T-helper 2 cell treated with Interferon-gamma antibody and Interleukin-4, amounts not matched to agents 5 μg/mL and 100 μg/mL, for 36 hours (primary cell): Measurements from ENCODE around the gene SH3PXD2A.

Source experiments
- DNase-seq: peaks from one replicate; pipeline ENCODE4 v3.0.0; 2021; ENCODE audit warnings: low spot score
- H3K27ac Mint-ChIP-seq: one replicate; pipeline ENCODE4 v1.8.0; 2021; ENCODE audit warnings: mild to moderate bottlenecking, mixed read lengths
- H3K27me3 Mint-ChIP-seq: one replicate; pipeline ENCODE4 v1.8.0; 2021; ENCODE audit warnings: low read depth, mixed read lengths
- H3K36me3 Mint-ChIP-seq: one replicate; pipeline ENCODE4 v1.8.0; 2021; ENCODE audit warnings: low read depth, mixed read lengths
- H3K4me1 Mint-ChIP-seq: one replicate; pipeline ENCODE4 v1.8.0; 2021; ENCODE audit warnings: low read depth, mixed read lengths
- H3K4me3 Mint-ChIP-seq: one replicate; pipeline ENCODE4 v1.8.0; 2022; ENCODE audit warnings: mild to moderate bottlenecking, moderate library complexity, mixed read lengths
- H3K9me3 Mint-ChIP-seq: one replicate; pipeline ENCODE4 v1.8.0; 2021; ENCODE audit warnings: mixed read lengths

SH3PXD2A gene

DNA sequence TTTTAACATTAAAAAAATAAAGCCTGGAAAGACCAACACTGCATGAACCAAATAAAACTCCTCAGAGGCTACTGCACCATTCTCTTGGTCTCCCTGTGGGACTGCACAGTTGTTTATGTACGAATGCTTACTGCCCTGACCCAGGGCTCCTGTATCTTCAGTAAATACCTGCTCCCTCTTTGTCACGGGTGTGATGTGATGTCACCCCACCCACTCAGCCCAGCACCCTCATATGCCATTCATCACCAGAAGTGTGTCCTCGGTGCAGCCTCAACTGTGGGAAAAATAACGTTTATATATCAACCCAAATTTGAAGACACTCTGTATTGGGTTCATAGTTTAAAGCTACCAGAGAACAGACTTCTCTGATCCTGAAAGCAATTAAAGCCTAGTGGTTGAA, 14.0 kb upstream of the SH3PXD2A start:
- DNase-seq = no peak
- no peak overlapping the region for H3K4me3 Mint-ChIP-seq
- H3K9me3 Mint-ChIP-seq = peaks cover 13% of the 10 kb centered on the region
- no peak overlapping the region for H3K27ac Mint-ChIP-seq
- H3K36me3 Mint-ChIP-seq = no peaks in the 10 kb centered on the region
- peaks cover 4% of the 10 kb centered on the region for H3K27me3 Mint-ChIP-seq
- no peaks in the 10 kb centered on the region for H3K4me1 Mint-ChIP-seq

GRCh38 chr10:103868200-103868599, 12.8 kb upstream of the SH3PXD2A start:
- no peak for DNase-seq
- Mint-ChIP-seq H3K36me3 (no peaks in the 10 kb centered on the region), H3K4me1 (no peaks in the 10 kb centered on the region), H3K9me3 (peaks cover 13% of the 10 kb centered on the region), H3K27me3 (peaks cover 7% of the 10 kb centered on the region), H3K4me3 (no peak overlapping the region), H3K27ac (no peak overlapping the region)

- peaks cover 13% of the 10 kb centered on the region for H3K9me3 Mint-ChIP-seq
Observed at GRCh38 chr10:103861505-103861904, 6.1 kb upstream of the SH3PXD2A start.

DNA sequence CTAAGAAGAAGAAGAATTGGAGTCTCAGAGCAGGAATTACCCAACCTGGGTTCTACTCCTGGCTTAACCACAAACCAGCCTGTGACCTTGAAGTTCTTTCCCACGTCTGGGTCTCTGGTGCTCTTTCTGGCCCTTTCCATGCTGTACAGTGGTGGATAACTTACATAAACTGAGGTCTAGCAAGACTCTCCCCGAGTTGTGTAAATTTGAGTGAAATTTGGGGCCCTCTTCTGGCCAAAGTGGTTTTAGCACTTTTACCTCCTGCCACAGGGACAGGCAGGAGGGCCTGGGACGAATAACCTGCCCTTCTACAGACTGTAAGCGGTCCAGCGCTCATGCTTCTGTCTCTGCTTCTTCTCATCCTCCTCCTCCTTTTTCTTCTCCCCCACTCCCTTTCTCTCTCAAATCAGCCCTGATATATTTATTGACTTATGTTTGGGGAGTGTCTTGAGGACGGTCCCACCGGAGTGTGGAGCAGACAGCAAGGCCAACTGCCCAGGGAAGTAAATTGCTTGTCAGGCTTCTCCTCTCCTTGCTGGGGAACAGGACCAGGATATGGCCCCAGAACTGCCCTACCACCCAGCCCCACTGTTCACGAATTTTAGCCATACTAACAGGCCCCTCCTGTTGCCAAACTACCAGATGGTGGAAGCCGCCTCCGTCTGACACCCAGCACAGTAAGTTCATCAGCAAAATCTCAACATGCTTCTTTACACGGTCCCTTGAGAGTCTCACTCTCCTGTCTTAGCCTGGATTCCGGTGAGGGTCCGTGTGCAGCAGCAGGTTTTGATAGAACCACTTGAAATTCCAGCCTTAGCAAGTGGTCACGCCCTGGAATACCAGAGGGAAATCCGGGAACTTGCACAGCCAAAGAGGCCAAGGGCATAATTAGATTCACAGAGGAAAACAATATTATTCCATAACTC, 4.0 kb upstream of the SH3PXD2A start:
- no peaks in the 10 kb centered on the region for H3K36me3 Mint-ChIP-seq

More at GRCh38 chr10:103861505-103861904, 6.1 kb upstream of the SH3PXD2A start:
- DNase-seq = no peak
- Mint-ChIP-seq H3K4me1 (no peaks in the 10 kb centered on the region), H3K27me3 (peaks cover 38% of the 10 kb centered on the region), H3K27ac (no peak overlapping the region), H3K4me3 (no peak overlapping the region), H3K36me3 (no peaks in the 10 kb centered on the region)

GRCh38 chr10:103858360-103858759, 3.0 kb upstream of the SH3PXD2A start:
- no peaks in the 10 kb centered on the region for H3K36me3 Mint-ChIP-seq
- H3K9me3 Mint-ChIP-seq = no peaks in the 10 kb centered on the region
- DNase-seq = no peak
- no peak overlapping the region for H3K4me3 Mint-ChIP-seq
- H3K27ac Mint-ChIP-seq = no peak overlapping the region
- peaks cover 9% of the 10 kb centered on the region for H3K4me1 Mint-ChIP-seq
- H3K27me3 Mint-ChIP-seq = peaks cover 53% of the 10 kb centered on the region

More for the DNA sequence above, 4.0 kb upstream of the SH3PXD2A start:
- H3K4me3 Mint-ChIP-seq = no peak overlapping the region
- peaks cover 46% of the 10 kb centered on the region for H3K27me3 Mint-ChIP-seq
- H3K27ac Mint-ChIP-seq = no peak overlapping the region
- H3K4me1 Mint-ChIP-seq = peaks cover 5% of the 10 kb centered on the region
- peak; percentile 27 for DNase-seq
- H3K9me3 Mint-ChIP-seq = no peaks in the 10 kb centered on the region

GRCh38 chr10:103856797-103857170, 1.4 kb upstream of the SH3PXD2A start:
- H3K27ac Mint-ChIP-seq = no peak overlapping the region
- peaks cover 9% of the 10 kb centered on the region for H3K4me1 Mint-ChIP-seq
- no peaks in the 10 kb centered on the region for H3K9me3 Mint-ChIP-seq
- DNase-seq = no peak
- peaks cover 66% of the 10 kb centered on the region for H3K27me3 Mint-ChIP-seq
- no peaks in the 10 kb centered on the region for H3K36me3 Mint-ChIP-seq
- no peak overlapping the region for H3K4me3 Mint-ChIP-seq

- Mint-ChIP-seq H3K27me3 (peaks cover 69% of the 10 kb centered on the region), H3K9me3 (no peaks in the 10 kb centered on the region), H3K27ac (no peak overlapping the region)
Observed at GRCh38 chr10:103855852-103856796, 748 bp upstream of the SH3PXD2A start.

DNA sequence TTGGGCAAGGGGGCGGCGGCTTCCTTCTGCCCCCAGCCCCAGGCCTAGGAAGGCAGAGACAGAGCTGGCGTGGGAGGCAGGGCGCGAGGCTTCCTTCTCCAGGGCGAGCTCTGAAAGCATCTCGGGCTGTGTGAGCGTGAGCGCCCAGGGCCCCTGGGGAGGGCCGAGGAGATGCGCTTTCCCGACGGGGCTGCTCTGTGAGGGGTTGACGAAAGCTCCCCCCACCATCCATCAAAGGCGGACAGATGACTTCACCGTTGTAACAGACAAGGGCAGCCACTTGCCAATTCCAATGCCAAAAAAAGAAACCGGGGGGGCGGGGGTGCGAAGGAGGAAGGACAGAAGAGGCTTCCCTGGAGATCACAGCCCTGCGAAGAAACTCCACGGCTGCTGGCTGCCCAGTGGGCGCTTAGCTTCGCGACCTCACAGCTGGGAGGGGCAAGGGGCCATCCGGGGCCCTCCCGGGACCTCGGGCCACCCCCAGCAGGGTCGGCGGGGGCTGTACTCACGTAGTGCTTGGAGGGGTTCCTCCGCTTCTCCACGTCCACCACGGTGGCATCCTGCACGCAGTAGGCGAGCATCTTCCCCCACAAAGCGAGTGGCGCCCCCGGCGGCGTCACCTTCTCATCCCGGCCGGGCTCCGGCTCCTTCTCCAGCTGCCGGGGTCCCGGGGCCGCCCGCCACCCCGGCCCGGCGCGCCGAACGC, 537 bp downstream of the SH3PXD2A start:
- Mint-ChIP-seq H3K9me3 (no peaks in the 10 kb centered on the region), H3K27me3 (peaks cover 77% of the 10 kb centered on the region), H3K4me1 (peaks cover 9% of the 10 kb centered on the region), H3K27ac (no peak overlapping the region), H3K4me3 (peak overlapping the region; percentile 83), H3K36me3 (no peaks in the 10 kb centered on the region)
- no peak for DNase-seq

More at GRCh38 chr10:103855852-103856796, 748 bp upstream of the SH3PXD2A start:
- H3K36me3 Mint-ChIP-seq = no peaks in the 10 kb centered on the region
- DNase-seq = no peak
- peaks cover 9% of the 10 kb centered on the region for H3K4me1 Mint-ChIP-seq
- H3K4me3 Mint-ChIP-seq = peak overlapping the region; percentile 47

- Mint-ChIP-seq H3K27me3 (peaks cover 80% of the 10 kb centered on the region), H3K27ac (no peak overlapping the region), H3K4me3 (peak overlapping the region; percentile 83), H3K4me1 (peaks cover 9% of the 10 kb centered on the region), H3K36me3 (no peaks in the 10 kb centered on the region), H3K9me3 (no peaks in the 10 kb centered on the region)
- no peak for DNase-seq
Observed at GRCh38 chr10:103854265-103854685, 1.1 kb downstream of the SH3PXD2A start.

DNA sequence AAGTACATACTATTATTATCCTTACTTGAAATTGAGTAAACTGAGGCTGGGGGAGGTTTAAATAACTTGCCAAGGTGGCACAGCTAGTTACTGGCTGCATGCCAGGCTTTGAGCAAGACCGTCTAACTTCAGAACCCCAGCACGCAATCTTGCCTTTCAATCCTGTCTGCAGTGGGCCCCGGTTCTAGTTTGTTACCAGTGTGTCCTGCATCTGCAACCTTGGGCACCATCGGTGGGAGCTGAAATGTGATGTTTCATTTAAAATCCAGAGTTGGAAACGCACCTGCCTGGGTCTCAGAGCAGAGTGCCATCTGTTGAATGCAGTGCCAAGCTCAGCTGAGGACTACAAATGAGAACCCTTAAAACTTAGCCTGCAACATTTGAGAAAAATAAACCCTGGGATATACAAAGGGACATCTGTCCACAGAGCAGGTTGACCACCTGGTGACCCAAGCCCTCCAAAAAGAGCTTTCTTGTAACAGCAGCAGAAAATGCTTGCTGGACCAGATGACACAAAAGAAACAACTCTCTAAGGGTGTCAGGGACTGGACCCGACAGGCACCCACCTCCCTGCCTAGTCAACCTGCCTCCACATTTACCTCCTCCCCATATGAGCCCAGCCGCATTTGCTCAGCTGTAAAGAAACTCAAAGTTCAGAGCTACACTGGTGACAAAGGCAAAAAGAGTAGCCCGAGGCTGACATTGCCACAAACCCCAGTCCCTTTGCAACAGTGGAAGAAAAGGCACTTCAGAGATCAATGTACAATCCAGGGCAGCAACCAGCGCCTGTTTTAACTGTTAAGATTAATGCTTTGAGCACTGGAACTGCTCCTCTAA, 1.7 kb downstream of the SH3PXD2A start:
- Mint-ChIP-seq H3K4me1 (peaks cover 10% of the 10 kb centered on the region), H3K27ac (no peak overlapping the region), H3K9me3 (no peaks in the 10 kb centered on the region), H3K36me3 (no peaks in the 10 kb centered on the region), H3K27me3 (peaks cover 75% of the 10 kb centered on the region), H3K4me3 (peak overlapping the region; percentile 83)
- DNase-seq = no peak

GRCh38 chr10:103852856-103853255, 2.5 kb downstream of the SH3PXD2A start:
- Mint-ChIP-seq H3K4me3 (no peak overlapping the region), H3K27me3 (peaks cover 76% of the 10 kb centered on the region), H3K9me3 (no peaks in the 10 kb centered on the region), H3K36me3 (no peaks in the 10 kb centered on the region), H3K27ac (no peak overlapping the region), H3K4me1 (peaks cover 14% of the 10 kb centered on the region)
- DNase-seq = no peak

- H3K4me3 Mint-ChIP-seq = no peak overlapping the region
- H3K9me3 Mint-ChIP-seq = no peaks in the 10 kb centered on the region
- peaks cover 70% of the 10 kb centered on the region for H3K27me3 Mint-ChIP-seq
- no peak overlapping the region for H3K27ac Mint-ChIP-seq
- DNase-seq = no peak
- peaks cover 16% of the 10 kb centered on the region for H3K4me1 Mint-ChIP-seq
- no peaks in the 10 kb centered on the region for H3K36me3 Mint-ChIP-seq
Observed at GRCh38 chr10:103852189-103852711, 3.1 kb downstream of the SH3PXD2A start.
